Measurements from ENCODE around the gene KSR1. TPM values are rescaled to one million over a fixed set of nuclear protein-coding genes. Genes with fewer than 3 reads are reported as not detected.

The KSR1 gene
- total and polyA plus RNA-seq, 3 donors from 2014 or later = 44.8 to 80.7 (median 63.7) TPM

DNA sequence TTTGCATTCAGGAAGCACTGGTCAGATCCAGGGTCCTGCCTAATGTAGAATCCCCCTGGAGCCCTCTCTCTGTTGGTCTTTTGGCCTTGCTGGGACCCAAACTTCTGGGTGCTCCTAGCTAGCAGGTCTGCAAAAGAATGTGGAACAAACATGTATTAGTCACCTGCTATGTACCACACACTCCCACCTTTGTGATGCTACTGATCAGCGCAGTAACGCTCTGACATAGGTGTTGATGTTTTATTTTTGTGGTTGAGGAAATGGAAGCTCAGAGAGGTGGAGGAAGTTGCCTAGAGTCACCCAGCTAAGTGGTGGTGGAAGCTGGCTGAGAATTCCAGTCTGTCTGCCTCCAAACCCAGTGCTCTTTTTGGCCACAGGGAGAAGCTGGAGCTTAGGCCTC is 139.0 kb downstream of the KSR1 start:
- H3K27me3 ChIP-seq = no peaks in the 10 kb centered on the region
- H3K4me3 ChIP-seq = no peak overlapping the region
- DNase-seq = no peak
- H3K36me3 ChIP-seq (ENCODE audit: low read depth, missing control alignments) = no peaks in the 10 kb centered on the region
- H3K9me3 ChIP-seq = no peaks in the 10 kb centered on the region
- H3K27ac ChIP-seq = no peak overlapping the region
- no peaks in the 10 kb centered on the region for H3K4me1 ChIP-seq
- WGBS, 2 donors = 93 to 100% methylated on average over 2 of the region's 2 CpGs
- intact Hi-C loops (cut with DNase I; ENCODE audit: low total_unique reads) = loop anchor here (10.0 kb wide), 3 partner anchors 60 to 240 kb away; partner anchors contain the start of gene KSR1
- TF ChIP-seq POLR2A (IDR thresholded peaks at IDR 0.05) = no peak
- TF ChIP-seq, protein P1, sequence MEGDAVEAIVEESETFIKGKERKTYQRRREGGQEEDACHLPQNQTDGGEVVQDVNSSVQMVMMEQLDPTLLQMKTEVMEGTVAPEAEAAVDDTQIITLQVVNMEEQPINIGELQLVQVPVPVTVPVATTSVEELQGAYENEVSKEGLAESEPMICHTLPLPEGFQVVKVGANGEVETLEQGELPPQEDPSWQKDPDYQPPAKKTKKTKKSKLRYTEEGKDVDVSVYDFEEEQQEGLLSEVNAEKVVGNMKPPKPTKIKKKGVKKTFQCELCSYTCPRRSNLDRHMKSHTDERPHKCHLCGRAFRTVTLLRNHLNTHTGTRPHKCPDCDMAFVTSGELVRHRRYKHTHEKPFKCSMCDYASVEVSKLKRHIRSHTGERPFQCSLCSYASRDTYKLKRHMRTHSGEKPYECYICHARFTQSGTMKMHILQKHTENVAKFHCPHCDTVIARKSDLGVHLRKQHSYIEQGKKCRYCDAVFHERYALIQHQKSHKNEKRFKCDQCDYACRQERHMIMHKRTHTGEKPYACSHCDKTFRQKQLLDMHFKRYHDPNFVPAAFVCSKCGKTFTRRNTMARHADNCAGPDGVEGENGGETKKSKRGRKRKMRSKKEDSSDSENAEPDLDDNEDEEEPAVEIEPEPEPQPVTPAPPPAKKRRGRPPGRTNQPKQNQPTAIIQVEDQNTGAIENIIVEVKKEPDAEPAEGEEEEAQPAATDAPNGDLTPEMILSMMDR (IDR thresholded peaks at IDR 0.05) = no peak

DNA sequence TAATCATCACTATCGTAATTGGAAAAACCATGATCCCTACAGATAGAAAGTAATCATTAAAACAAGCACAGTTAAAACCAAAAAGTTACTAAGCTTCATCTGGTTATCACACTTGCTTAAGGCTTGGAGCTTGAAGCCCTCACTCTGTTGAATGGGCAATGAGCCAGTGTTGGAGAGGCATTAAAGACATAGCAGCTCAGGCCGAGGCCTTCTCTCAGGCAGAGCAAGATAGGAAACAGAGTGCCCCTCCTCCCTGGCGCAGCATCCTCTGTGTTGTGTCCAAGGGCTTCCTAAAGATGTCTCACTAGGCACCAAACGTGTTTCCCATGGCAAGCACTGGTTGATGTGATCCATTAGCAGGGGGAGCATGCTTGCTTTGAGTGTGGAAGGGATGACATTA is 139.8 kb downstream of the KSR1 start:
- no peaks in the 10 kb centered on the region for H3K36me3 ChIP-seq (ENCODE audit: low read depth, missing control alignments)

DNA sequence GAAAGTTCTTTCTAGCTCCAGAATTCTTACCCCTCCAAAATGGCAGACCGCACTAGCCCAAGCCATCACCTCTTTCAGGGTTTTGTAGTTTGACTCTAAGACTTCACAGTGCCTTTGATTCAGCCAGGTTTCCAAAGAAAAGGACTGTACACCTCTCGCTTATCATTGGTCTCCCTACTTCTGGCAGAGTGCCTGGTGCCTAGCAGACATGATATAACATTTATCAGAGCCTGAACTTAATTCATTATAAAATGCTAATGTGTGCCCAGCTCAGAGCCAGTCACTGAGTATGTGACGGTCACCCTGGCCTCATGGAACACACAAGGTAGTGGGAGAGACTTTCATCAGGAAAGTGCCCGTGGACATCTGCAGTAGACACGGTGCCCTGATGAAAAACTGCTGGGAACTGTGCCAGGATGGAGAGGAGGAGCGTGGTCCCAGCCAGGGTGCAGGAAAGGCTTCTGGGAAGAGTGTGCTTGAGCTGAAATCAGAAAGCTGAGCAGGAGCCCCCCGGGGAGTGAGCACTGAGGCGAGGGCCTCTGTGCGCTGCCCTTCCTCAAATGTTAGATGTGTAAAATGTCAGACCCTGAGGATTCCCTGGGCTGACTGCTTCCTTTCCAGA is 140.4 kb downstream of the KSR1 start:
- DNase-seq = no peak

More for the DNA sequence above, 139.8 kb downstream of the KSR1 start:
- TF ChIP-seq, protein P1 (IDR thresholded peaks at IDR 0.05) = no peak
- TF ChIP-seq POLR2A (IDR thresholded peaks at IDR 0.05) = no peak
- intact Hi-C loops (cut with DNase I; ENCODE audit: low total_unique reads) = loop anchor here (10.0 kb wide), 3 partner anchors 61 to 241 kb away; partner anchors contain the start of gene KSR1
- H3K4me1 ChIP-seq = no peaks in the 10 kb centered on the region
- peak; percentile 20 for DNase-seq
- WGBS, 2 donors = 72 to 74% methylated on average over 4 of the region's 4 CpGs
- no peaks in the 10 kb centered on the region for H3K9me3 ChIP-seq
- H3K27ac ChIP-seq = no peak overlapping the region
- no peak overlapping the region for H3K4me3 ChIP-seq
- no peaks in the 10 kb centered on the region for H3K27me3 ChIP-seq

DNA sequence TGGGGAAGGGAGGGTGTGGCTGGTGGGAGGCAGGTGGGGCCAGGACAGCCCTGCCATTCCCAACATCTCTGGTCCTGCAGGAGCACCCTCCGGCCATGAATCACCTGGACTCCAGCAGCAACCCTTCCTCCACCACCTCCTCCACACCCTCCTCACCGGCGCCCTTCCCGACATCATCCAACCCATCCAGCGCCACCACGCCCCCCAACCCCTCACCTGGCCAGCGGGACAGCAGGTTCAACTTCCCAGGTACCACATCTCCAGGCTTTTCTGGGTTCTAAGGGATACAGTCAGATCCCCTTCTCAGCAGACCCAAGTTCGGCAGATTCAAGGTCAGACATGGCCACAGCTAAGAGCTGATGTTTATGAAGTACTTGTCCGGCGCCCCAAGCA is 140.9 kb downstream of the KSR1 start:
- H3K27ac ChIP-seq = no peak overlapping the region
- WGBS, 2 donors = 83 to 87% methylated on average over 10 of the region's 10 CpGs
- H3K27me3 ChIP-seq = no peaks in the 10 kb centered on the region
- H3K4me3 ChIP-seq = no peak overlapping the region
- H3K9me3 ChIP-seq = no peaks in the 10 kb centered on the region
- intact Hi-C loops (cut with DNase I; ENCODE audit: low total_unique reads) = loop anchor here (10.0 kb wide), 3 partner anchors 62 to 242 kb away; partner anchors contain the start of gene KSR1
- DNase-seq = no peak
- H3K4me1 ChIP-seq = peaks cover 8% of the 10 kb centered on the region
- H3K36me3 ChIP-seq (ENCODE audit: low read depth, missing control alignments) = no peaks in the 10 kb centered on the region
- TF ChIP-seq POLR2A (IDR thresholded peaks at IDR 0.05) = no peak
- TF ChIP-seq, protein P1 (IDR thresholded peaks at IDR 0.05) = no peak

More for the DNA sequence above, 140.4 kb downstream of the KSR1 start:
- intact Hi-C loops (cut with DNase I; ENCODE audit: low total_unique reads) = loop anchor here (10.0 kb wide), 3 partner anchors 62 to 242 kb away; partner anchors contain the start of gene KSR1
- no peaks in the 10 kb centered on the region for H3K9me3 ChIP-seq
- H3K4me3 ChIP-seq = no peak overlapping the region
- no peaks in the 10 kb centered on the region for H3K36me3 ChIP-seq (ENCODE audit: low read depth, missing control alignments)
- WGBS, 2 donors = 66 to 73% methylated on average over 9 of the region's 9 CpGs
- H3K27me3 ChIP-seq = no peaks in the 10 kb centered on the region
- TF ChIP-seq POLR2A (IDR thresholded peaks at IDR 0.05) = no peak
- TF ChIP-seq, protein P1 (IDR thresholded peaks at IDR 0.05) = no peak
- no peak overlapping the region for H3K27ac ChIP-seq
- H3K4me1 ChIP-seq = peaks cover 4% of the 10 kb centered on the region

All from testis (tissue), 3 donors.